HG02588 (cell line): ENCODE results near the gene EYS.

Experiments used
- ATAC-seq: cut with Tn5 transposase; IDR thresholded peaks from one replicate; pipeline ENCODE4 v1.9.1; 2021; ENCODE audit warnings: mild to moderate bottlenecking, moderate library complexity; ENCODE audit not compliant: unreplicated experiment

Gene EYS

GRCh38 chr6:64214373-64214772, 1492.7 kb downstream of the EYS start:
- no peak for ATAC-seq

- no peak for ATAC-seq
These were observed 1493.3 kb downstream of the EYS start for GRCh38 chr6:64213697-64214096.

- ATAC-seq = no peak
These were observed 1509.8 kb downstream of the EYS start for GRCh38 chr6:64197246-64197645.

- no peak for ATAC-seq
These were observed 1520.4 kb downstream of the EYS start for GRCh38 chr6:64186592-64186991.

GRCh38 chr6:64185621-64186020, 1521.4 kb downstream of the EYS start:
- no peak for ATAC-seq

- ATAC-seq = no peak
These were observed 1531.7 kb downstream of the EYS start for GRCh38 chr6:64175296-64175695.

GRCh38 chr6:64170316-64170715, 1536.7 kb downstream of the EYS start:
- no peak for ATAC-seq

- ATAC-seq = no peak
These were observed 1546.5 kb downstream of the EYS start for GRCh38 chr6:64160486-64160885.

- no peak for ATAC-seq
These were observed 1552.0 kb downstream of the EYS start for GRCh38 chr6:64155063-64155462.

- ATAC-seq = no peak
These were observed 1560.2 kb downstream of the EYS start for GRCh38 chr6:64146876-64147275.

- no peak for ATAC-seq
These were observed 1560.9 kb downstream of the EYS start for GRCh38 chr6:64146094-64146493.

GRCh38 chr6:64145658-64146057, 1561.4 kb downstream of the EYS start:
- ATAC-seq = no peak

GRCh38 chr6:64143101-64143500, 1563.9 kb downstream of the EYS start:
- no peak for ATAC-seq

- no peak for ATAC-seq
These were observed 1565.3 kb downstream of the EYS start for GRCh38 chr6:64141680-64142079.

- ATAC-seq = no peak
These were observed 1578.6 kb downstream of the EYS start for GRCh38 chr6:64128301-64129024.

GRCh38 chr6:64123761-64124633, 1583.0 kb downstream of the EYS start:
- ATAC-seq = no peak

- ATAC-seq = no peak
These were observed 1584.2 kb downstream of the EYS start for GRCh38 chr6:64122712-64123375.

GRCh38 chr6:64121011-64121565, 1585.9 kb downstream of the EYS start:
- ATAC-seq = no peak

GRCh38 chr6:64113704-64114103, 1593.3 kb downstream of the EYS start:
- ATAC-seq = no peak

- no peak for ATAC-seq
These were observed 1603.0 kb downstream of the EYS start for GRCh38 chr6:64104051-64104450.

GRCh38 chr6:64103480-64103879, 1603.5 kb downstream of the EYS start:
- no peak for ATAC-seq
